GM21423 (cell line): ENCODE data around the gene CORO7.
A peak's percentile ranks its signal among the peaks of the same experiment; 100 is the strongest.

Experiments used
- ATAC-seq: cut with Tn5 transposase; IDR thresholded peaks from one replicate; pipeline ENCODE4 v1.9.1; 2021; ENCODE audit warnings: mild to moderate bottlenecking, moderate library complexity; ENCODE audit not compliant: unreplicated experiment

CORO7 gene

DNA sequence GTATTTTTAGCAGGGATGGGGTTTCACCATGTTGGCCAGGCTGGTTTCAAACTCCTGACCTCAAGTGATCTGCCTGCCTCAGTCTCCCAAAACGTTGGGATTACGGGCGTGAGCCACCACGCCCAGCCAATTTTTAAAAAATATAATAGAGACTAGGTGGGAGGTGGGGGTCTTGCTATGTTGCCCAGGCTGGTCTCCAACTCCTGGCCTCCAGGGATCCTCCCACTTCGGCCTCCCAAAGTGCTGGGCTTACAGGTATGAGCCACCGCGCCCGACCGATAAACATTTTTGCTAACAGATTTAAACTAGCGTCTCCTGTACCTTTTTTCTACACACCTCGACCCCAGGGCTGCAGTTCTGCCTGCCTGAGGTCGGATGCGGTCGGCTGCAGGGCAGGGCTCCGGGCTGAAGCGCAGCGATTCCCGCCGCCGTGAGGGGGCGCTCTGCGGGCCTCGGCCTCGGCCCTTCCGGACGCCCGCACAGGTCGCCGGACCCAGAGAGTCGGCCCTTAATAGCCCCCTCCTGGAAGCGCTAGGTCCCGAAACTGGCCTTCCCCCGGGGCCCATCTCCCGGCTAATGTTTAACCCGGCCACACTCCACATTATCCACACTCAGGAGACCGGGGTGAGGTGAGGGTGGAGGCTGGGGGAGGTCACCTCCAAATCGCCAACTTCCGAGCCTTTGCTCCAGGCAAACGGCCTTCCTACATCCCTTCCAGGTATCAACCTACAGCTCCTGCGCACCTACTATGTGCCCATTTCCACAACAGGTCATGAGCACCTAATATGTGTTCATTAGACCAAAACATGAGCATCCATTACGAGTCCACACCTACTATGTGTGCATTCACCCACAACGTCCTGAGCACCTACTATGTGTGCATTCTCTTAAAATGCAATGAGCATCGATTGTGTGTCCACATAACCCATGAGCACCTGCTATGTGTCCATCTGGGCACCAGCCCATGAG lies 102.5 kb downstream of the CORO7 start:
- ATAC-seq: no peak

DNA sequence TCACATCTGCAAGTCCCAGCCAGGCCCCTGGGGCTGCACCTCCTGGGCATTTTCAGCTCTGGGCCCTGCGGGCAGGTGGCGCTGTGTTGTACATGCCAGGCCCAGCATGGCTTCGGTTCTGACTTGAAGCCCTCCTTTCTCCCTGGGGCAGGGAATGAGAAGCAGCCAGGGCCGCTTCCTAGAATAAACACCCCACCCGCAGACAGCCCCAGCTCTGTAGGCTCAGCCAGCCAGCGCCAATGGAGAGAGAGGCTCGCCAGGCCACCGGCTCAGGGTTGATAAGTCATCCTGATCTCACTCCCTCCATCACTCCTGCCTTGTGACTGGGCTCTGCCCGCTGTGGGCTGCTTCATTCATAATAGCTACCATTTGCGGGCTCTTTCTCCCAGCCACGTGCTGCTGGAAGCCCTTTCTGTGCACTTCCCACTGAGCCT lies 106.5 kb downstream of the CORO7 start:
- ATAC-seq: no peak

DNA sequence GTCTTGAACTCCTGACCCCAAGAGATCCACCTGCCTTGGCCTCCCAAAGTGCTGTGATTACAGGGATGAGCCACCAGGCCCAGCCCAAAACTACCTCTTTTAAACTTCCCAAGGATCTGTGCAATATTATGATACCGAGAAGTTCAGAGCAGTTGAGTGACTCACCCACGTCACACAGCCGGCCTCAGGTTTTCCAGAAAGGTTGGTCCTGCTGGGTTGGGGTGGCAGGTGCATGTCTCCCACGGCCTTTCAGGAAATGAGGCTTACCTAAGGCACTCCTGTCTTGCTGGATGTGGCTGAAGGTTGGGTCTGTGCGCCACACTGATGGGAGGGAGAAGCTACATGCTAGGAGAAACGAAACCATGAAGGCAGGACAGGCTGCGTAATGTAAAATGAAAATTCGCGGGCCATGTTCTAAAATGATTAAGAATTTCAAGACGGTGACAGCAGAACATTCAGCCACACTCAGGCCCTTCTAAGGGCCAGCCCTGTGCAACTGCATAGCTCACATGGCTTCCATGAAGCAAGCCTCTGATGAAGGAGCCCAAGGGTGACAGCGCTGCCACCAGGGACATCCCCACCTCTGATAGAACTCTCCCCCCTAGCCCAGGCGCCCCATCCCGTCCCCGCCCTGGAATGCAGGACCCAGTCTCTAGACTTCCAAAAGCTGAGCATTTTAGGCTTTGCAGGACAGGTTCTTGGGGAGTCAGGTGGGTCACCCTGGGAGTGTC lies 107.1 kb downstream of the CORO7 start:
- no peak for ATAC-seq

DNA sequence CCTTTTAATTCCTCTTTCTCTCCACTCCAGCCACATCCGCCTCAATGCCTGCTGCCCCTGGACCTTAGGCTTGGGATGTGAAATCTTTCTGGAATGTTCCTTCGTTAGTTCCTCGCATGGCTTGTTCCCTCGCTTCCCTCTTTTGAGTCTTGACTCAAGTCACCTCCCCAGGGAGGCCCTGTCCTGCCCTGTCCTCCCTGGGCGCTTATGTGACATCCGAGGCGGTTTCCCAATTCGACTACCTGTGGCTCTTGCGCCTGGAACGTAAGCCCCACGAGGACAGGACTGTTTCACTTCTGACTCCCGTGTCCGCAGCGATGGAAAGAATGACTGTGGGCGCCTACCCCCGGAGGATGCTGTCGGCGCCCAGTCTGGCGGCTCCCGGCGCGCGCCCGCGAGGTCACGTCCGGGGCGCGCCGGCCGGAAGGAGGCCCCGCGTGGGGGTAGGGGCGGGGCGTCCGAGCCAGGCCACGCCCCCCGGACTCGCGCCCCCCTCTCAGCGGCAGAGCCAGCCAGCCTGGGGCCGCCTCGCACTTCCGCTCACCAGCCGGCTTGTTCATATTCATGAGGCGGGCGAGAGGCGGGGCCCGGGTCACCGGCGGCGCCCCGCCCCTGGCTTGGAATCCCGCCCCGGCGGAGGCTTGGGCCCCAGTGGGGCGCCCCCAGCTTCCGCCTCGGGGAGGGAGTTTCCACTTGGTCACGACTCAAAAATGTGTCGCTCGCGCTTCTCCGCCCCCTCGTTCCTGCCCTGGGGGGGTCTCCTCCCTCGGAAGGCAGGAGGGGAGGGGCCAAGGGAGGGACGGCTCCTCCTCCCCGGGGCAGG lies 109.0 kb downstream of the CORO7 start:
- ATAC-seq: peak; percentile 88

DNA sequence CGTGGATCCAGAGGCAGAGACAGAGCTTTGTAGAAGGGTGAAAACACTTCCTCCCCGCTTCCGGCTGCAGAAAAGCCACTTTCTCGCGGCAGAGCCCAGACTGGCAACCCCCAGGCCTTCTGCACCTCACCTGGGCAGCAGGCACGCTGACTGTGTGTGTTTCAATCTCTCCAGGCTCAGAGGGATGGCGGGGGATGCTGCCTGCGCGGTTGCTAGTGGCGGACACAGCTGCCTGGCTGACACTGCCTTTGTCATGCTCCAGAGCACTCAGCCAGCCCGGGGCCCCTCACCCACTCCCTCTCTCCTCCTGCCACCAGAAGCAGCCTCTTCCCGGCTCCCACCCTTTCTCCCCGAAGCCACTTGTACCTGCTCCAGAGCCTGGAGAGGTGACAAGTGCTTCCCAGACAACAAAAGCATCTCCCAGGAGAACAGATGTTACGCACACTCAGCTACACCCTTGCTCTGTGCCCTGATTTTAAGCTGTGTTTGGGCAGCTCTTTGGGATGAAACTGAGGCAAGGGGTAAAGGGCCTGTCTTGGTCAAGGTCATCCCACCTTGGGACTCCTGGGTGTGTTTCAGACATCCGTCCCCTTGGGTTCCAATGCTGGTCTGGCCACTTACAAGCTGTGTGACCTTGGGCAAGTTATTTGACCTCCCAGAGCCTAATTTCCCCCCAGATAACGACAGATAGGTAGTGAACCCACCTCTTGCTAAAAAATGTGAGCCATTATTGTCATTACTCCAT lies 109.8 kb downstream of the CORO7 start:
- no peak for ATAC-seq
